K562 (cell line): ENCODE data around the gene MET.

Source experiments
- CC2D1A ChIP-seq: fragments of 450-650 bp; IDR thresholded peaks from 2 replicates; pipeline ENCODE4 v1.6.1; 2017; ENCODE audit warnings: mild to moderate bottlenecking
- MAFF ChIP-seq: IDR thresholded peaks from 2 replicates; pipeline ENCODE4 v1.6.1; 2012; ENCODE audit warnings: low read length, improper control_type of control experiment
- SETDB1 ChIP-seq: IDR thresholded peaks from one replicate; pipeline ENCODE4 v1.6.1; 2012; ENCODE audit warnings: low read length, control low read depth, inconsistent platforms
- TBP ChIP-seq: optimal IDR thresholded peaks from 2 replicates; pipeline ENCODE3; 2011; ENCODE audit warnings: low read depth, low read length, improper control_type of control experiment
- U2AF2 ChIP-seq: fragments of 200-400 bp; formaldehyde crosslinking; optimal IDR thresholded peaks from 2 replicates; pipeline ENCODE3; 2017; ENCODE audit warnings: low read depth, mild to moderate bottlenecking, low read length
- USF2 ChIP-seq: sonication (generic); formaldehyde crosslinking; IDR thresholded peaks from 2 replicates; pipeline ENCODE4 v1.5.0; 2020; ENCODE audit warnings: missing genetic modification reagents
- ZBTB11 ChIP-seq, 3 experiments: fragments of 200-800 bp in 1 of 3; fragments of 250-450 bp in 1 of 3; fragments of 450-650 bp in 1 of 3; sonication (Bioruptor Pico) in 1 of 3; sonication (Bioruptor generic) in 1 of 3; formaldehyde crosslinking in 1 of 3; IDR thresholded peaks; 2 replicates each; pipeline versions ENCODE4 v1.6.1 to v1.8.0; 2016 to 2022; ENCODE audit warnings: mild to moderate bottlenecking in 2 of 3, missing genetic modification characterization in 2 of 3, missing compliant biosample characterization in 1 of 3, moderate library complexity in 1 of 3

DNA sequence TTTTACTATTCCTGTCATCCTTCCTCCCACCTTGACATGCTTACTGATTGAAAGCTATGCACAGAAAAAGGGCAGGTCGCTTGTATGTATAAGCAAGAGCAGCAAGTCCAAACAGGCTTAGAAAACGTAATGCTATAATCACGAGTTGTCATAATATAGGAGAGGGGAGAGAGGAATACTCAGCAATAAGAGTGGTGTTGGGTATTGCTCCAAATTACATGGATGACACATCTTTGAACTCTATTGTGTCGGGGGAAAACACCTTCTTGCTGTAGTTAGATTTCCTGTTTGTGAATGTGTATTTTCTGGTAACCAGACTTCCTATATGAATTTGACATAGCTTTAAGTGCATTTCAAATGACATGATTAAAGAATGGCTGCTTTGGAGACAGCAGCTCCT is 7.5 kb downstream of the MET start:
- TF ChIP-seq MAFF (no peak), USF2 (CRISPR knock-in tag) (no peak), SETDB1 (no peak), U2AF2 (no peak), CC2D1A (no peak), ZBTB11 (CRISPR knock-in tag; IDR thresholded peaks at IDR 0.05) (no peak), TBP (no peak)
